Liver (tissue), 9 donors: Measurements from ENCODE around the gene RNASE8. TPM values are rescaled to one million over a fixed set of nuclear protein-coding genes. Genes with fewer than 3 reads are reported as not detected.
A peak's percentile ranks its signal among the peaks of the same experiment; 100 is the strongest.

Experiments
- DNase-seq: peaks from one replicate; pipeline ENCODE4 v3.0.0-alpha.2; 2017; ENCODE audit warnings: low spot score
- H3K27ac ChIP-seq, 2 donors: one replicate each; pipeline ENCODE4 v1.7.0; 2013; ENCODE audit warnings: inconsistent platforms in 2 of 2, low read length in 2 of 2, control low read depth in 1 of 2, low read depth in 1 of 2, mild to moderate bottlenecking in 1 of 2
- H3K27me3 ChIP-seq, 4 donors: one replicate each; pipeline versions ENCODE4 v1.6.1 to v1.7.0; 2013; ENCODE audit warnings: low read length in 3 of 4, inconsistent platforms in 1 of 4, mild to moderate bottlenecking in 1 of 4, moderate library complexity in 1 of 4; ENCODE audit not compliant: control insufficient read depth in 4 of 4, insufficient read depth in 4 of 4
- H3K36me3 ChIP-seq, 4 donors: one replicate each; pipeline versions ENCODE4 v1.6.1 to v1.7.0; 2013; ENCODE audit warnings: low read length in 3 of 4, mild to moderate bottlenecking in 3 of 4, low read depth in 1 of 4, moderate library complexity in 1 of 4; ENCODE audit not compliant: control insufficient read depth in 4 of 4, insufficient read depth in 3 of 4
- H3K4me1 ChIP-seq, 4 donors: one replicate each; pipeline versions ENCODE4 v1.6.1 to v1.7.0; 2013; ENCODE audit warnings: low read length in 3 of 4, mild to moderate bottlenecking in 3 of 4, moderate library complexity in 1 of 4; ENCODE audit not compliant: control insufficient read depth in 4 of 4, insufficient read depth in 4 of 4
- H3K4me3 ChIP-seq, 3 donors: one replicate each; pipeline versions ENCODE4 v1.6.1 to v1.7.0; 2013; ENCODE audit warnings: low read length in 3 of 3, control low read depth in 1 of 3, low read depth in 1 of 3, mild to moderate bottlenecking in 1 of 3
- H3K9ac ChIP-seq, 2 donors: one replicate each; pipeline ENCODE4 v1.7.0; 2013; ENCODE audit warnings: low read length in 2 of 2, mild to moderate bottlenecking in 2 of 2, moderate library complexity in 2 of 2, control low read depth in 1 of 2, low read depth in 1 of 2
- H3K9me3 ChIP-seq, 4 donors: one replicate each; pipeline versions ENCODE4 v1.6.1 to v1.7.0; 2013; ENCODE audit warnings: low read length in 3 of 4; ENCODE audit not compliant: control insufficient read depth in 4 of 4
- EGR1 ChIP-seq, 2 donors: IDR thresholded peaks; 2 replicates each; pipeline ENCODE4 v1.6.1; 2016 to 2018; ENCODE audit warnings: antibody characterized with exemption in 2 of 2, low read depth in 2 of 2
- FOXA1 ChIP-seq: IDR thresholded peaks from 2 replicates; pipeline ENCODE4 v1.6.1; 2016; ENCODE audit warnings: antibody characterized with exemption
- FOXA2 ChIP-seq: IDR thresholded peaks from 2 replicates; pipeline ENCODE4 v1.6.1; 2016; ENCODE audit warnings: antibody characterized with exemption
- GABPA ChIP-seq, 2 donors: IDR thresholded peaks in 1 of 2; conservative IDR thresholded peaks in 1 of 2; 2 replicates each; pipeline ENCODE4 v1.6.1; 2016; ENCODE audit warnings: antibody characterized with exemption in 2 of 2, mild to moderate bottlenecking in 1 of 2, moderate library complexity in 1 of 2
- HNF4A ChIP-seq, 2 donors: conservative IDR thresholded peaks; 2 replicates each; pipeline ENCODE4 v1.6.1; 2016; ENCODE audit warnings: antibody characterized with exemption in 2 of 2, mild to moderate bottlenecking in 2 of 2
- HNF4G ChIP-seq: IDR thresholded peaks from 2 replicates; pipeline ENCODE4 v1.6.1; 2016; ENCODE audit warnings: antibody characterized with exemption
- JUND ChIP-seq, 2 donors: IDR thresholded peaks; 2 replicates each; pipeline ENCODE4 v1.6.1; 2016; ENCODE audit warnings: antibody characterized with exemption in 2 of 2
- NR2F2 ChIP-seq: IDR thresholded peaks from 2 replicates; pipeline ENCODE4 v1.6.1; 2016; ENCODE audit warnings: antibody characterized with exemption
- RAD21 ChIP-seq, 2 donors: IDR thresholded peaks; 2 replicates each; pipeline ENCODE4 v1.6.1; 2016; ENCODE audit warnings: antibody characterized with exemption in 2 of 2, mild to moderate bottlenecking in 2 of 2
- RXRA ChIP-seq, 2 donors: IDR thresholded peaks; 2 replicates each; pipeline ENCODE4 v1.6.1; 2017 to 2018; ENCODE audit warnings: antibody characterized with exemption in 2 of 2, mild to moderate bottlenecking in 1 of 2
- SP1 ChIP-seq: IDR thresholded peaks from 2 replicates; pipeline ENCODE4 v1.6.1; 2018; ENCODE audit warnings: antibody characterized with exemption, mild to moderate bottlenecking
- TAF1 ChIP-seq: conservative IDR thresholded peaks from 2 replicates; pipeline ENCODE4 v1.6.1; 2016; ENCODE audit warnings: antibody characterized with exemption, mild to moderate bottlenecking
- YY1 ChIP-seq: IDR thresholded peaks from 2 replicates; pipeline ENCODE4 v1.6.1; 2016; ENCODE audit warnings: antibody characterized with exemption, mild to moderate bottlenecking
- WGBS: extraction: QIAGEN DNeasy Blood & Tissue Kit; methylation state at CpG from one replicate; pipeline ENCODE4 v1.1.7; 2013; 5-methylcytosine and 5-hydroxymethylcytosine counted together
- polyA plus RNA-seq, 2 donors: library from polyadenylated mRNA; stranded (reverse) in 1 of 2; unstranded in 1 of 2; fragments of 200-250 nt in 1 of 2; fragments of >200 nt in 1 of 2; fragmentation: Nextera tagmentation in 1 of 2; extraction: Ambion mirVana in 1 of 2; gene quantifications; one replicate each; pipeline versions ENCODE4 v1.2.1 to v1.2.3, GENCODE V29; 2013 to 2015
- total RNA-seq, 2 donors: library from RNA; depleted of rRNA; stranded (reverse); fragments of >200 nt; gene quantifications; one replicate each; pipeline ENCODE4 v1.2.3, GENCODE V29; 2014
- TF ChIP-seq, protein P1 (sequence below): IDR thresholded peaks from 2 replicates; pipeline ENCODE4 v1.6.1; 2016; ENCODE audit warnings: antibody characterized with exemption
- TF ChIP-seq, protein P2 (sequence below): IDR thresholded peaks from 2 replicates; pipeline ENCODE4 v1.6.1; 2016; ENCODE audit warnings: antibody characterized with exemption
- TF ChIP-seq, protein P3 (sequence below): IDR thresholded peaks from 2 replicates; pipeline ENCODE4 v1.6.1; 2016; ENCODE audit warnings: antibody characterized with exemption, mild to moderate bottlenecking
- TF ChIP-seq, protein P4 (sequence below): IDR thresholded peaks from 2 replicates; pipeline ENCODE4 v1.6.1; 2016; ENCODE audit warnings: antibody characterized with exemption
- TF ChIP-seq, protein P5 (sequence below): fragments of 150-350 bp; IDR thresholded peaks from 2 replicates; pipeline ENCODE4 v1.5.1; 2017; ENCODE audit warnings: improper control_type of control experiment, low read depth, low read length; ENCODE audit not compliant: missing input control
- donor health status: healthy.
- donor health status: healthy.
- donor health status: healthy.
- donor health status: healthy.
- donor health status: healthy.

Gene RNASE8
- total and polyA plus RNA-seq, 4 donors = not detected

DNA sequence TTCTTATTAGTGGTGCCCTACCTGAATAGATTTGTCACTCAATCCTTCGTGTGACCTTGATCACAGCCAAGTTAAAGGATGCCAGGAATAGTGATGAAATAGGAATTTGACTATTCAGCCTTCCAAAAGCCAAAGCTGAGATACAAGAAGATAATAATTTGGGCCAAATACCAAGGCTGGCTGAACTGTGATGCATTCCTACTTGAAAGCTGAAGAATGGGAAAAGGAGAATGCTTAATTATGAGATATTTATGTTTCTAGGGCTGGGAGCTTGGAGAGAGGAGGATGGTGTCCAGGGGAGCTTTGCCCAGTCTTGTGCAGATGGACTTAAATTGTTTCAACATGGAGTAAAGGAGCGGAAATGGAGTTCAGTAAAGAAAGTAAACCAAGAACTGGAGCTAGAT lies 10.2 kb upstream of the RNASE8 start:
- TF ChIP-seq YY1 (peak; percentile 16), FOXA1 (no peak), FOXA2 (no peak), TAF1 (no peak), RXRA (IDR thresholded peaks at IDR 0.05) (peak; percentile 69 to 77), JUND (IDR thresholded peaks at IDR 0.05) (peak in 1 of 2 donors; percentile 71), HNF4A (conservative IDR thresholded peaks at IDR 0.05) (peak; percentile 54 to 67), RAD21 (IDR thresholded peaks at IDR 0.05) (peak; percentile 7 to 27), SP1 (peak; percentile 50), EGR1 (IDR thresholded peaks at IDR 0.05; ENCODE audit: low read depth in 2 of 2) (no peak), NR2F2 (no peak)
- TF ChIP-seq, protein P1, sequence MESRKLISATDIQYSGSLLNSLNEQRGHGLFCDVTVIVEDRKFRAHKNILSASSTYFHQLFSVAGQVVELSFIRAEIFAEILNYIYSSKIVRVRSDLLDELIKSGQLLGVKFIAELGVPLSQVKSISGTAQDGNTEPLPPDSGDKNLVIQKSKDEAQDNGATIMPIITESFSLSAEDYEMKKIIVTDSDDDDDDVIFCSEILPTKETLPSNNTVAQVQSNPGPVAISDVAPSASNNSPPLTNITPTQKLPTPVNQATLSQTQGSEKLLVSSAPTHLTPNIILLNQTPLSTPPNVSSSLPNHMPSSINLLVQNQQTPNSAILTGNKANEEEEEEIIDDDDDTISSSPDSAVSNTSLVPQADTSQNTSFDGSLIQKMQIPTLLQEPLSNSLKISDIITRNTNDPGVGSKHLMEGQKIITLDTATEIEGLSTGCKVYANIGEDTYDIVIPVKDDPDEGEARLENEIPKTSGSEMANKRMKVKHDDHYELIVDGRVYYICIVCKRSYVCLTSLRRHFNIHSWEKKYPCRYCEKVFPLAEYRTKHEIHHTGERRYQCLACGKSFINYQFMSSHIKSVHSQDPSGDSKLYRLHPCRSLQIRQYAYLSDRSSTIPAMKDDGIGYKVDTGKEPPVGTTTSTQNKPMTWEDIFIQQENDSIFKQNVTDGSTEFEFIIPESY = no peak
- TF ChIP-seq, protein P2, sequence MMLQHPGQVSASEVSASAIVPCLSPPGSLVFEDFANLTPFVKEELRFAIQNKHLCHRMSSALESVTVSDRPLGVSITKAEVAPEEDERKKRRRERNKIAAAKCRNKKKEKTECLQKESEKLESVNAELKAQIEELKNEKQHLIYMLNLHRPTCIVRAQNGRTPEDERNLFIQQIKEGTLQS = peak; percentile 35
- TF ChIP-seq, protein P3, sequence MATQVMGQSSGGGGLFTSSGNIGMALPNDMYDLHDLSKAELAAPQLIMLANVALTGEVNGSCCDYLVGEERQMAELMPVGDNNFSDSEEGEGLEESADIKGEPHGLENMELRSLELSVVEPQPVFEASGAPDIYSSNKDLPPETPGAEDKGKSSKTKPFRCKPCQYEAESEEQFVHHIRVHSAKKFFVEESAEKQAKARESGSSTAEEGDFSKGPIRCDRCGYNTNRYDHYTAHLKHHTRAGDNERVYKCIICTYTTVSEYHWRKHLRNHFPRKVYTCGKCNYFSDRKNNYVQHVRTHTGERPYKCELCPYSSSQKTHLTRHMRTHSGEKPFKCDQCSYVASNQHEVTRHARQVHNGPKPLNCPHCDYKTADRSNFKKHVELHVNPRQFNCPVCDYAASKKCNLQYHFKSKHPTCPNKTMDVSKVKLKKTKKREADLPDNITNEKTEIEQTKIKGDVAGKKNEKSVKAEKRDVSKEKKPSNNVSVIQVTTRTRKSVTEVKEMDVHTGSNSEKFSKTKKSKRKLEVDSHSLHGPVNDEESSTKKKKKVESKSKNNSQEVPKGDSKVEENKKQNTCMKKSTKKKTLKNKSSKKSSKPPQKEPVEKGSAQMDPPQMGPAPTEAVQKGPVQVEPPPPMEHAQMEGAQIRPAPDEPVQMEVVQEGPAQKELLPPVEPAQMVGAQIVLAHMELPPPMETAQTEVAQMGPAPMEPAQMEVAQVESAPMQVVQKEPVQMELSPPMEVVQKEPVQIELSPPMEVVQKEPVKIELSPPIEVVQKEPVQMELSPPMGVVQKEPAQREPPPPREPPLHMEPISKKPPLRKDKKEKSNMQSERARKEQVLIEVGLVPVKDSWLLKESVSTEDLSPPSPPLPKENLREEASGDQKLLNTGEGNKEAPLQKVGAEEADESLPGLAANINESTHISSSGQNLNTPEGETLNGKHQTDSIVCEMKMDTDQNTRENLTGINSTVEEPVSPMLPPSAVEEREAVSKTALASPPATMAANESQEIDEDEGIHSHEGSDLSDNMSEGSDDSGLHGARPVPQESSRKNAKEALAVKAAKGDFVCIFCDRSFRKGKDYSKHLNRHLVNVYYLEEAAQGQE = no peak
- TF ChIP-seq, protein P4, sequence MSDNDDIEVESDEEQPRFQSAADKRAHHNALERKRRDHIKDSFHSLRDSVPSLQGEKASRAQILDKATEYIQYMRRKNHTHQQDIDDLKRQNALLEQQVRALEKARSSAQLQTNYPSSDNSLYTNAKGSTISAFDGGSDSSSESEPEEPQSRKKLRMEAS = peak; percentile 61
- Histone ChIP-seq H3K36me3 (no peaks in the 10 kb centered on the region), H3K27me3 (no peaks in the 10 kb centered on the region), H3K4me3 (no peak overlapping the region), H3K9me3 (no peaks in the 10 kb centered on the region), H3K9ac (no peak overlapping the region), H3K27ac (peak overlapping the region; percentile 31 to 39), H3K4me1 (peaks cover 27 to 72% (median 48%) of the 10 kb centered on the region in 4 donors)
- 63% methylated on average over 2 of the region's 2 CpGs for WGBS
- DNase-seq = no peak

DNA sequence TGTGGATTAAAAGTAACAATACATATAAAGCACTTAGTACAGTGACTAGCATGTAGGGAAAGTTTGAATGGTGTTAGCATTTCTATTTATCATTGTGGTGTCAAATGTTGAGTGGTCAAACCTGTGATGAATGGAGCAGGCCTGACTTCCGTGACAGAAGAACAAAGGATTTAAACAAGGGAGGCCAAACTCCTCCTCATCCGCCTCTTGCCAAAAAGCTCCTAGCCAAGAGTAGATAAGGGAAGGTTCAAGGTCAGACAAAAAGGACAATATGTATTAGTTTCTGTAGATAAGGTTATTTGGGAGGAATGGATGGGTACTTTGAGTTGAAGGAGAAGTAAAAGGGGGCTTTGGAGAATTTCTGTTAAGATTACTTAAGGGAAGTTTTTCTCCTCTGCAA lies 9.0 kb upstream of the RNASE8 start:
- DNase-seq = no peak
- H3K27me3 ChIP-seq = no peaks in the 10 kb centered on the region
- H3K9ac ChIP-seq = no peak overlapping the region
- WGBS = 34% methylated on average over 2 of the region's 2 CpGs
- H3K27ac ChIP-seq = peak overlapping the region; percentile 27 to 33
- no peaks in the 10 kb centered on the region for H3K36me3 ChIP-seq
- H3K4me3 ChIP-seq = no peak overlapping the region
- peaks cover 30 to 72% (median 45%) of the 10 kb centered on the region in 4 donors for H3K4me1 ChIP-seq
- H3K9me3 ChIP-seq = no peaks in the 10 kb centered on the region
- TF ChIP-seq, protein P4 = peak; percentile 45
- TF ChIP-seq HNF4G (peak; percentile 34), YY1 (peak; percentile 26), SP1 (peak; percentile 65), RXRA (IDR thresholded peaks at IDR 0.05) (peak; percentile 83 to 84), GABPA (IDR thresholded peaks at IDR 0.05 in 1 of 2, conservative IDR thresholded peaks at IDR 0.05 in 1 of 2) (peak in 1 of 2 donors; percentile 23), TAF1 (no peak), EGR1 (IDR thresholded peaks at IDR 0.05; ENCODE audit: low read depth in 2 of 2) (no peak), JUND (IDR thresholded peaks at IDR 0.05) (no peak), NR2F2 (peak; percentile 81), HNF4A (conservative IDR thresholded peaks at IDR 0.05) (peak; percentile 77 to 79), FOXA2 (peak; percentile 22)
- TF ChIP-seq, protein P1 = peak; percentile 30
- TF ChIP-seq, protein P5, sequence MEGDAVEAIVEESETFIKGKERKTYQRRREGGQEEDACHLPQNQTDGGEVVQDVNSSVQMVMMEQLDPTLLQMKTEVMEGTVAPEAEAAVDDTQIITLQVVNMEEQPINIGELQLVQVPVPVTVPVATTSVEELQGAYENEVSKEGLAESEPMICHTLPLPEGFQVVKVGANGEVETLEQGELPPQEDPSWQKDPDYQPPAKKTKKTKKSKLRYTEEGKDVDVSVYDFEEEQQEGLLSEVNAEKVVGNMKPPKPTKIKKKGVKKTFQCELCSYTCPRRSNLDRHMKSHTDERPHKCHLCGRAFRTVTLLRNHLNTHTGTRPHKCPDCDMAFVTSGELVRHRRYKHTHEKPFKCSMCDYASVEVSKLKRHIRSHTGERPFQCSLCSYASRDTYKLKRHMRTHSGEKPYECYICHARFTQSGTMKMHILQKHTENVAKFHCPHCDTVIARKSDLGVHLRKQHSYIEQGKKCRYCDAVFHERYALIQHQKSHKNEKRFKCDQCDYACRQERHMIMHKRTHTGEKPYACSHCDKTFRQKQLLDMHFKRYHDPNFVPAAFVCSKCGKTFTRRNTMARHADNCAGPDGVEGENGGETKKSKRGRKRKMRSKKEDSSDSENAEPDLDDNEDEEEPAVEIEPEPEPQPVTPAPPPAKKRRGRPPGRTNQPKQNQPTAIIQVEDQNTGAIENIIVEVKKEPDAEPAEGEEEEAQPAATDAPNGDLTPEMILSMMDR = no peak
